ENCODE data around the gene INKA2. TPM values are rescaled to one million over a fixed set of nuclear protein-coding genes. Genes with fewer than 3 reads are reported as not detected.

The INKA2 gene
- total and polyA plus RNA-seq, 2 experiments from 2014 or later = 1.8 to 3.2 TPM

- H3K36me3 ChIP-seq (replicated peaks; ENCODE audit: insufficient read depth, low read depth) = no peaks in the 10 kb centered on the region
- H2AFZ ChIP-seq = no peak overlapping the region
- 98% methylated on average over 8 of the region's 8 CpGs for WGBS (ENCODE audit: low lambda C conversion rate, missing lambda C conversion rate)
- no peak overlapping the region for H3K27ac ChIP-seq
- H3K79me2 ChIP-seq = no peaks in the 10 kb centered on the region
- no peaks in the 10 kb centered on the region for H3K27me3 ChIP-seq
- no peaks in the 10 kb centered on the region for H4K20me1 ChIP-seq (ENCODE audit: insufficient read depth, poor library complexity, severe bottlenecking)
- H3K4me3 ChIP-seq = no peak overlapping the region
- no peak overlapping the region for H3K4me2 ChIP-seq
- H3K9me2 ChIP-seq (replicated peaks; ENCODE audit: insufficient read depth) = no peaks in the 10 kb centered on the region
- DNase-seq (ENCODE audit: low spot score) = no peak
- H3K4me1 ChIP-seq (ENCODE audit: insufficient read depth) = no peaks in the 10 kb centered on the region
- TF ChIP-seq EZH2phosphoT487 (IDR thresholded peaks at IDR 0.05; ENCODE audit: low read depth, severe bottlenecking, unreplicated experiment) (no peak), EZH2 (IDR thresholded peaks at IDR 0.05; ENCODE audit: borderline replicate concordance) (no peak), CTCF (IDR thresholded peaks at IDR 0.05; ENCODE audit: poor library complexity) (no peak)
- H3K9me3 ChIP-seq (ENCODE audit: low read depth) = no peaks in the 10 kb centered on the region
Measured at GRCh38 chr1:111776861-111777260, 37.7 kb upstream of the INKA2 start.

- H3K36me3 ChIP-seq (replicated peaks; ENCODE audit: insufficient read depth, low read depth) = no peaks in the 10 kb centered on the region
- no peak overlapping the region for H3K4me2 ChIP-seq
- no peaks in the 10 kb centered on the region for H3K9me2 ChIP-seq (replicated peaks; ENCODE audit: insufficient read depth)
- WGBS (ENCODE audit: low lambda C conversion rate, missing lambda C conversion rate) = 73% methylated on average over 2 of the region's 2 CpGs
- no peak for TF ChIP-seq EZH2phosphoT487 (IDR thresholded peaks at IDR 0.05; ENCODE audit: low read depth, severe bottlenecking, unreplicated experiment)
- no peak for TF ChIP-seq EZH2 (IDR thresholded peaks at IDR 0.05; ENCODE audit: borderline replicate concordance)
- TF ChIP-seq CTCF (IDR thresholded peaks at IDR 0.05; ENCODE audit: poor library complexity) = no peak
- no peak for DNase-seq (ENCODE audit: low spot score)
- no peaks in the 10 kb centered on the region for H3K79me2 ChIP-seq
- H3K27ac ChIP-seq = no peak overlapping the region
- no peaks in the 10 kb centered on the region for H3K27me3 ChIP-seq
- H3K4me3 ChIP-seq = no peak overlapping the region
- H3K9me3 ChIP-seq (ENCODE audit: low read depth) = no peaks in the 10 kb centered on the region
- no peaks in the 10 kb centered on the region for H3K4me1 ChIP-seq (ENCODE audit: insufficient read depth)
- no peak overlapping the region for H2AFZ ChIP-seq
- no peaks in the 10 kb centered on the region for H4K20me1 ChIP-seq (ENCODE audit: insufficient read depth, poor library complexity, severe bottlenecking)
Measured at GRCh38 chr1:111776391-111776790, 37.2 kb upstream of the INKA2 start.

- Histone ChIP-seq H2AFZ (no peak overlapping the region), H3K9me2 (replicated peaks; ENCODE audit: insufficient read depth) (no peaks in the 10 kb centered on the region), H3K27me3 (no peaks in the 10 kb centered on the region), H3K4me3 (no peak overlapping the region), H4K20me1 (ENCODE audit: insufficient read depth, poor library complexity, severe bottlenecking) (no peaks in the 10 kb centered on the region), H3K27ac (no peak overlapping the region), H3K36me3 (replicated peaks; ENCODE audit: insufficient read depth, low read depth) (no peaks in the 10 kb centered on the region), H3K4me1 (ENCODE audit: insufficient read depth) (no peaks in the 10 kb centered on the region), H3K4me2 (no peak overlapping the region), H3K9me3 (ENCODE audit: low read depth) (no peaks in the 10 kb centered on the region), H3K79me2 (no peaks in the 10 kb centered on the region)
- TF ChIP-seq EZH2 (IDR thresholded peaks at IDR 0.05; ENCODE audit: borderline replicate concordance) (no peak), EZH2phosphoT487 (IDR thresholded peaks at IDR 0.05; ENCODE audit: low read depth, severe bottlenecking, unreplicated experiment) (no peak), CTCF (IDR thresholded peaks at IDR 0.05; ENCODE audit: poor library complexity) (no peak)
- WGBS (ENCODE audit: low lambda C conversion rate, missing lambda C conversion rate) = 81% methylated on average over 9 of the region's 9 CpGs
- DNase-seq (ENCODE audit: low spot score) = no peak
Measured at GRCh38 chr1:111775966-111776365, 36.8 kb upstream of the INKA2 start.

GRCh38 chr1:111770916-111771315 lies 31.7 kb upstream of the INKA2 start:
- H3K4me2 ChIP-seq = no peak overlapping the region
- no peaks in the 10 kb centered on the region for H3K36me3 ChIP-seq (replicated peaks; ENCODE audit: insufficient read depth, low read depth)
- H3K27me3 ChIP-seq = no peaks in the 10 kb centered on the region
- no peaks in the 10 kb centered on the region for H3K9me3 ChIP-seq (ENCODE audit: low read depth)
- no peak overlapping the region for H3K4me3 ChIP-seq
- H3K4me1 ChIP-seq (ENCODE audit: insufficient read depth) = no peaks in the 10 kb centered on the region
- no peaks in the 10 kb centered on the region for H3K9me2 ChIP-seq (replicated peaks; ENCODE audit: insufficient read depth)
- no peak overlapping the region for H2AFZ ChIP-seq
- 87% methylated on average over 4 of the region's 4 CpGs for WGBS (ENCODE audit: low lambda C conversion rate, missing lambda C conversion rate)
- DNase-seq (ENCODE audit: low spot score) = no peak
- no peak overlapping the region for H3K27ac ChIP-seq
- no peaks in the 10 kb centered on the region for H3K79me2 ChIP-seq
- no peaks in the 10 kb centered on the region for H4K20me1 ChIP-seq (ENCODE audit: insufficient read depth, poor library complexity, severe bottlenecking)
- TF ChIP-seq EZH2 (IDR thresholded peaks at IDR 0.05; ENCODE audit: borderline replicate concordance) = no peak
- TF ChIP-seq EZH2phosphoT487 (IDR thresholded peaks at IDR 0.05; ENCODE audit: low read depth, severe bottlenecking, unreplicated experiment) = no peak
